CD4-positive, alpha-beta T cell treated with Interleukin-15 for 4 hours (primary cell): Measurements from ENCODE around the gene PRSS3.
"Not testable (repeated sequence)": the region's sequence is repeated elsewhere in the genome, so short reads cannot be mapped to it uniquely, and the experiment has no call there.

ENCODE experiments used
- DNase-seq: peaks from one replicate; pipeline ENCODE4 v3.0.0-alpha.2; 2020; ENCODE audit warnings: low spot score

The PRSS3 gene

GRCh38 chr9:33786681-33787080 lies 8.7 kb upstream of the PRSS3 start:
- DNase-seq, result no peak

DNA sequence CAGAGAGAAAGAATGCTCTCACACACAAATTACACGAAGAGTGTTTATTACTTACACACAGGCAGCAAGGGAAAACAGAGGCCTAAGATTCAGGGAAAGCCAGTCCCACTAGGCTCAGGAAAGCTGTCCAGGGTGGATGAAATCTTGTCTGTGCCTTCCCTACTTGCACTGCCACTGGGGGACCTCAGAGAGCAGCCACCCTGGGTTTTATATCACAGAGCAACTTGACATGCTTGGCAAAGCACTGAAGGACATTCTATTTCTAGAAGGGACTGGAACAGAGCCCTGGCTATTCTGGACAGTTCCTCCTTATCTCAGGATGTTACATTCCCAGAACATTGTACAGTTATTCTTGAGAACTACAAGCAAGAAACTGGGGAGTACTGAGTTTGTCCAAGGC lies 7.5 kb upstream of the PRSS3 start:
- no peak for DNase-seq

- not testable (repeated sequence) for DNase-seq
Observed at GRCh38 chr9:33789429-33789828, 5.9 kb upstream of the PRSS3 start.

- no peak for DNase-seq
Observed at GRCh38 chr9:33791117-33791516, 4.2 kb upstream of the PRSS3 start.

DNA sequence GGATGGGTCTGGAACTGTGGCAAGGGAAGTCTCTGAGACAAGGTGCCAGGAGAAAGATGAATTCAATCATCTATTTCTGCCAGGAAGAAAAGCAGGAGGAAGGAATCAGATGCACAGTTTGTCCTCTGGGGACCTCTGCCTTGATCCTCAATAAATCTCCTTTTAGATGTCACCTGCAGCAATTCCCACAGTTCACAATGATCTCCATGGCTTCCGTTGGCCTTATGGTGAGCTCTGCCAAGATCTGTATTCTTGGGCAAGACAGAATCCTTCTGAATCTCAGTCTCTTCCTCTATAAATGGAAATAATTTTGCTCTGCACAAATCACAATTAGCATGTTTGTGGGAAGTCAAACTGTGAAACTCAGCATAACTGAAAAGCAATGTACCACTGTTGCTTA lies 1.9 kb upstream of the PRSS3 start:
- not testable (repeated sequence) for DNase-seq

- DNase-seq, result no peak
Observed at GRCh38 chr9:33794560-33794959, 801 bp upstream of the PRSS3 start.

DNA sequence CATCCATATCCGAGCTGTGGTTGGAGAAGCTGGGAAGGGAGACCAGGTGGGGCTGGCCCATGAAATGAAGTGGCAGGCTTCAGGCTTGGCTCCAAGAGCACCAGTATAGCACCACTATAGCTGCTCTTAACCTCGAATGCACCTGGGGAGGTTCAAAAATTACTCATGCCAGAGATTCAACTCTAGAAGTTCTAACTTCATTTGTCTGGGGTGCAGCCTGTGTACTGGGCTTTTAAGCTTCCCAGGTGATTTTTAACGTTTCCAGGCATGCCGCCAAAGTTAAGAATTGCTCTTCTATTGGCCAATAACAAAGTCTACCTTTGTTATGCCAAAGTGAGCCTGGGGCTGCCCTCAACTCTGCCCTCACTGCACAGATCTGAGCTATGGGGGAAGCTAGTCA lies 458 bp downstream of the PRSS3 start:
- DNase-seq, result no peak

DNA sequence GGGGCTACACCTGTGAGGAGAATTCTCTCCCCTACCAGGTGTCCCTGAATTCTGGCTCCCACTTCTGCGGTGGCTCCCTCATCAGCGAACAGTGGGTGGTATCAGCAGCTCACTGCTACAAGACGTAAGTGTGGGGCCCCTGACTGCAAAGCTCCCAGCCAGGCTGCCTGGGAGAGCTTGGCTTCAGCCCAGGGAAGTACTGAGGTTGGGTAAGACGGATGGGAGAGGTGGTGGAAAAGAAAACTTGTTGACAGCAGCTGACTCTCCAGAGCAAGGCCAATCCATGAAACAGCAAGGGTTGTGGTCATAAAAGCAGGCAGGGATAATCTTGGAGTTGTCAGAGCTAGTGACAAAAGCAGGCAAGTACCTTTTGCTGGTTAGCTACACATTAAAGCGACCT lies 1.3 kb downstream of the PRSS3 start:
- not testable (repeated sequence) for DNase-seq

DNA sequence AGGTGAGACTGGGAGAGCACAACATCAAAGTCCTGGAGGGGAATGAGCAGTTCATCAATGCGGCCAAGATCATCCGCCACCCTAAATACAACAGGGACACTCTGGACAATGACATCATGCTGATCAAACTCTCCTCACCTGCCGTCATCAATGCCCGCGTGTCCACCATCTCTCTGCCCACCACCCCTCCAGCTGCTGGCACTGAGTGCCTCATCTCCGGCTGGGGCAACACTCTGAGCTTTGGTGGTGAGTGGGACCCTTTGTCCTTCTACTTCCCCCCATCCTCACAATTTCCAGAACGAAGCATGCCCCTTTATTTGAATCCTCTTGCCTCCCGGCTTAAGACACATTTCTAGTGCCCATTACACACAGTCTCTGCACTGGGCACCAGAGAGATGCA lies 2.5 kb downstream of the PRSS3 start:
- no peak for DNase-seq

DNA sequence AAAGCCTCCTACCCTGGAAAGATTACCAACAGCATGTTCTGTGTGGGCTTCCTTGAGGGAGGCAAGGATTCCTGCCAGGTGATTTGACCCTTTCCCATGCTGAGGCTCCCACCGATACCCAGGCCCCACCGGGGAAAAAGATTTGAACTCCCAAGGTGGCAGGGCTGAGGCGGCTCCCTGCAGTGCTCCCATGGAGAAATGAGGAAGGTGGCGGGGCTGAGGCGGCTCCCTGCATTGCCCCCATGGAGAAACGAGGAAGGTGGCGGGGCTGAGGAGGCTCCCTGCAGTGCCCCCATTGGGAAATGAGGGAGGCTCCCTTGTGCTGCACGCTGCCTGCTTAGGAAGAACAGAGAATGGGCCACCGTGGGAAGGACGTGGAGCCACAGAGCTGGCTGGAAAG lies 3.2 kb downstream of the PRSS3 start:
- DNase-seq, result no peak

DNA sequence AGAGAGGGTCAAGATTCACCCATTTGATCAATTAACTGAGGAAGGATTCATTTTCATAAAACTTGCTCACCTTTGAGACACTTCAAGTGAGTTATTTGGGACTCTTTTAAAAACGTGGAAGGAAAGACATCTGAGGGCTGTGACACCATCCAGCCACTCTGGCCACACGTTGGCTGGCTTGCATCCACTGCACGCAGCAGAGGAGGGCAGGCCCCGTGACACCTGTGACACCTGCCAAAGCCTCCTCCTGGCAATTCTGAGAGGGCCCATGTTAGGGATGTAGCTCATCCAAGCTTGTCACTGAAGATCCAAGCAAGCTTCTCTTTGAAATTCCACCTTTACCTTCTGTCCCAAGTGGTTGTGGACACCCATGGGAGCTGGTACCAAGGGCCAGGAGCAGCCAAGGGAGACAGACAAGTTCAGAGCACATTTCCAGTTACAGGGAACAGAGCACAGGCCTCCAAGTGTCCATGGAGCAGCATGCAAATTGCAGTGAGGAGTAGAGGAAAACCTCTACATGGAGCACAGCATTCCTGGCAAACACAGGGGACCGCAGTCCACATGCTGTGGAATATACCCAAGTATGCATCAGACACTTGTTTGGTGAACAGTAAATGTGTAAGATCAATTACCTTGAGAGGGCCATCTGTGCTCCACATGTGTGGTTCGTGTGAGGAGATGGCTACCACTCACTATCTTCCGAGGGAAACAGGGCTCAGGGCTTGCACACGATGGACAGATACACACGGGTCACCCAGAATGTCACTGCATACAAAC lies 4.8 kb downstream of the PRSS3 start:
- no peak for DNase-seq

- DNase-seq, result no peak
Observed at GRCh38 chr9:33800886-33801285, 5.5 kb downstream of the PRSS3 start.

DNA sequence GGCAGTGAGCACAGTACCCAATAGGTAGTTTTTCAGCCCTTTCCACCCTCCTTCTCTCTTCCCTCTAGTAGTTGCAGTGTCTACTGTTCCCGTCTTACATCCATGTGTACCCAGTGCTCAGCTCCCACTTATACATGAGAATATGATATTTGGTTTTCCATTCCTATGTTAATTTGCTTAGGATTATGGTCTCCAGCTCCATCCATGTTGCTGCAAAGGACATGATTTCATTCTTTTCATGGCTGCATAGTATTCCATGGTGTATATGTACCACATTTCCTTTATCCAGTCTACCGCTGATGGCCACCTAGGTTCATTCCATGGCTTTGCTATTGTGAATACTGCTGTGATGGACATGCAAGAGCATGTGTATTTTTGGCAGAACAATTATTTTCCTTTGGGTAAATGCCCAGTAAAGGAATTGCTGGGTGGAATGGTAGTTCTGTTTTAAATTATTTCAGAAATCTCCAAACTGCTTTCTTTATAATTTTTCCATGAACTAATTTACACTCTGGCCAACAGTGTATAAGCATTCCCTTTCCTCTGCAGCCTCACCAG lies 6.7 kb downstream of the PRSS3 start:
- DNase-seq, result not testable (repeated sequence)

- not testable (repeated sequence) for DNase-seq
Observed at GRCh38 chr9:33804196-33804595, 8.8 kb downstream of the PRSS3 start.

DNA sequence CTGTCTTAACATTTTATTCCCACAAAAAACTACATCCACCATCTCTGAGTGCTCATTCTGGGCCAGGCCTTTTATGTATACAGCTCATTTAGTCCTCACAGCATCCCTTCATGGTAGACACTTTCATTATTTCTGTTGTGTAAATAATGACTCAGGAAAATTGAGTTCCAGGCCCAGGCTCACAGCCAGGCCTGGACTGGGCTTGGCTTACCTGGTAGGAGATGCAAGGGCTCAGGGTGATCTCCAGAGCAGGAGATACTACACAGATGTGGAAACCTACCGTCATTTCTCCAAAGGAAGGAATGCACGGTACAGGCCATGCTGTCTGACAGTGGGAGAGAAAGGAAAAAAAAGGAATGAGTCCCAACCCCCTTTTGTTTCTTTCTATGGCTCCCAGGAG lies 11.8 kb downstream of the PRSS3 start:
- not testable (repeated sequence) for DNase-seq

DNA sequence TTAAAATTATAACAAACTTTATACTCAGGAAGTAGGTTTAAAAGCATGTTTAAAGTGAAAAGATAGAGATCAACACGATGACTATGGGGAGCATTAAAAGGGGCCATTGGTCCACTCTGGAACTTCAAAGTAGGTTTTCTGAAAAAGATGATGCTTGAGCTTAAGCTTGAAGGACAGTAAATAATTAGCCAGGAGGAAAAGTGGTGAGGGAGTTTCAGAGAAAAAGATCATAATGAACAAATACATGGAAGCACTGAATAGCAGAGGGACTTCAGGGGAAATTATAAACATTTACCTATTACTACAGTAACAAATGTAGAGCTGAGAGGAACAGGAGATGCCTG lies 13.6 kb downstream of the PRSS3 start:
- DNase-seq, result not testable (repeated sequence)

DNA sequence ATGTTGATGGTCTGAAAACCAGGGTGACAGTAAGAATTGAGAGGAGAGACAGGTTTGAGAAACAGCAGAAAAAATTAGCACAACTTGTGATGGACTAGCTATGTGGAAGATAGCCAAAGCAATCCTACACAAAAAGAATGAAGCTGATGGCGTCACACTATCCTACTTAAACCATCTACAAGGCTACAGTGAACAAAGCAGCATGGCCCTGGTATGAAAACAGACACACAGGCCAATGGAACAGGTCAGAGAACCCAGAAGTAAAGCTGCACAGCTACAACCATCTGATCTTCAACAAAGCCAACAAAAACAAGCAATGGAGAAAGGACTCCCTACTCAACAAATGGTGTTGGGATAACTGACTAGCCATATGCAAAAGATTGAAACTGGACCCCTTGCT lies 14.1 kb downstream of the PRSS3 start:
- no peak for DNase-seq

DNA sequence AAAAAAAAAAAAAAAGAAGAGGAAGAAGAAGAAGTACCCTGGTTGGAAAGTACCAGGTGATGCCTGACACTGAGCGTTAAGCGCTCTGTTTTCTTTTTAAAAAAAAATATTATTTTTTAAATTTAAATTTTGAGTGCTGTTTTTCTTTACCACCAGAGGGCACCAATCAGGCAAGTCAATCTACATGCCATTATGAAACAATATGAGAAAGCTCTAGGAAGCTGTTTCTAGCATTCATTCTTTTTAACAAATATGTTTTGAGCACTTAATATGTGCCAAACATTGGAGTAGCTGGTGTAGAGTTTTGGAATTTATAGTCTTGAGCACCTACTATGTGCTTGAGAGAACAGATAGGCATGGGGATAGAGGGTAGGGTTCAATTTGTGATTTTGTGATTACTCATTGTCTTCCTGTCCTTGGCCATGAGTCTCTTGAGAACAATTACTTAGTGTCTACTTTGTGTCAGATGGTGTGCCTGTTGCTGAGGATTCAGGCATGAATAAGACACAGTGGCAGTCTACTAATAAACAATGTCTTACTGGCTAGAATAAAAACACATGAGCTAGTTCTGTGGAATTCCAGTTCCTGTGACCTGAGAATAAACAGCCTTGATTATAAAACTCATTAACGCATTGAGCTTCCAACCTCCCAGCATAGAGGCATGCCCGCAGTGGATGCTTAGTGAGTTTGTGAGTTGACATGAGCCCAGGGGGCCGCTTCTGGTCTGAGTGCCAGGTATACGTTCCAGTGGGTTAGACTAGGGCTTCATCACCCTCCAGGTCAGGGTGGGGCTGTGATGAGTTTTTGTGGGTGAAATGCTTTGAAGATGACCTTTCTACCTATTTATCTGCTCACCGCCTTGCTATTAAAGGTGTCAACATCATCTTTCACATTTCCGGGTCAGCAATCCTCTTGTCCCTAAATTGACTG lies 18.6 kb downstream of the PRSS3 start:
- DNase-seq, result peak; percentile 63

- DNase-seq, result no peak
Observed at GRCh38 chr9:33815781-33816180, 20.4 kb downstream of the PRSS3 start.

GRCh38 chr9:33816327-33817252 lies 21.2 kb downstream of the PRSS3 start, which contains the start of gene UBE2R2:
Gene UBE2R2 (plus strand): TSS chr9:33817160. CDS start chr9:33817758, 598 bp downstream.
- DNase-seq, result peak; percentile 92

GRCh38 chr9:33817327-33818166 lies 22.2 kb downstream of the PRSS3 start:
- DNase-seq, result peak; percentile 34
